ENCODE data around the gene CSE1L. TPM values are rescaled to one million over a fixed set of nuclear protein-coding genes. Genes with fewer than 3 reads are reported as not detected.
"Not testable (repeated sequence)": the region's sequence is repeated elsewhere in the genome, so short reads cannot be mapped to it uniquely, and the experiment has no call there.

CSE1L gene
- total RNA-seq, 2 experiments from 2014 or later = 68.3 to 69.8 TPM

DNA sequence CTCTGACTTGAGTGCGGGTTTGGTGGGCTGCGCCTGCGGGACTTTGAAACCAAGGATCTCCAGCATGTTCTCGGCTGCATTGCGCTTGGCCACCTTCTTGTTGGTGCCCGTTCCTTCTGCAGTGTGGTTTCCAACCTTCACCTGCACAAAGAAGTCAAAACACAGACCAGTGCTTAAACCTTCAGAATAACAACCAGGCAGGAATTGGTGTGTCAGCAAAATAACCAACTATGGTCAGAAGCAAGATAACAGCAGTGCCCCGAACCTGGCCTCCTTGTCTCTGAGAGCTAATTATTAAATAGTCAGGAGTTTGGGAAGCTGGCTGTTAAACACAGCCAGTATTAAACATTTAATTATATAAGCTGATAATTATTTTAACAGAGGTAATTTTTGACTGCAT, 73.9 kb downstream of the CSE1L start:
- POLR2A ChIA-PET = interaction anchor here (1.9 kb wide), 1 partner anchor 8 kb away, joined by 9 read pairs; no protein-coding TSS in a partner anchor
- H3K36me3 Mint-ChIP-seq = peaks cover 34% of the 10 kb centered on the region

GRCh38 chr20:49122920-49123319, 76.8 kb downstream of the CSE1L start:
- Mint-ChIP-seq H3K36me3 (peaks cover 38% of the 10 kb centered on the region), H3K9me3 (no peaks in the 10 kb centered on the region), H3K4me1 (peaks cover 2% of the 10 kb centered on the region), H3K27me3 (no peaks in the 10 kb centered on the region), H3K27ac (no peak overlapping the region), H3K4me3 (no peak overlapping the region)
- ATAC-seq (ENCODE audit: low read depth) (no peak), DNase-seq (no peak)
- POLR2A ChIA-PET = no interaction called here

More for the DNA sequence above, 73.9 kb downstream of the CSE1L start:
- ATAC-seq (ENCODE audit: low read depth) = no peak
- no peaks in the 10 kb centered on the region for H3K4me1 Mint-ChIP-seq
- DNase-seq = no peak
- no peak overlapping the region for H3K27ac Mint-ChIP-seq
- H3K27me3 Mint-ChIP-seq = no peaks in the 10 kb centered on the region
- no peak overlapping the region for H3K4me3 Mint-ChIP-seq
- H3K9me3 Mint-ChIP-seq = no peaks in the 10 kb centered on the region

GRCh38 chr20:49123982-49124381, 77.9 kb downstream of the CSE1L start:
- no peak for DNase-seq
- no peak for ATAC-seq (ENCODE audit: low read depth)
- Mint-ChIP-seq H3K36me3 (peaks cover 34% of the 10 kb centered on the region), H3K27ac (no peak overlapping the region), H3K27me3 (no peaks in the 10 kb centered on the region), H3K4me3 (no peak overlapping the region), H3K4me1 (peaks cover 2% of the 10 kb centered on the region), H3K9me3 (no peaks in the 10 kb centered on the region)
- POLR2A ChIA-PET = no interaction called here

GRCh38 chr20:49132995-49133478, 86.9 kb downstream of the CSE1L start:
- DNase-seq (no peak), ATAC-seq (ENCODE audit: low read depth) (peak; percentile 42)
- Mint-ChIP-seq H3K4me1 (peaks cover 7% of the 10 kb centered on the region), H3K4me3 (no peak overlapping the region), H3K27me3 (no peaks in the 10 kb centered on the region), H3K36me3 (peaks cover 8% of the 10 kb centered on the region), H3K9me3 (no peaks in the 10 kb centered on the region), H3K27ac (peak overlapping the region; percentile 15)
- POLR2A ChIA-PET = interaction anchor here (0.9 kb wide), 1 partner anchor 55 kb away, joined by 3 read pairs; the partner anchor contains the start of gene STAU1

- H3K4me3 Mint-ChIP-seq = no peak overlapping the region
- DNase-seq (no peak), ATAC-seq (ENCODE audit: low read depth) (no peak)
- H3K9me3 Mint-ChIP-seq = no peaks in the 10 kb centered on the region
- H3K36me3 Mint-ChIP-seq = peaks cover 7% of the 10 kb centered on the region
- peaks cover 7% of the 10 kb centered on the region for H3K4me1 Mint-ChIP-seq
- no peaks in the 10 kb centered on the region for H3K27me3 Mint-ChIP-seq
- H3K27ac Mint-ChIP-seq = peak overlapping the region; percentile 3
- POLR2A ChIA-PET = interaction anchor here (0.9 kb wide), 1 partner anchor 54 kb away, joined by 3 read pairs; the partner anchor contains the start of gene STAU1
These were observed 87.5 kb downstream of the CSE1L start for GRCh38 chr20:49133571-49133970.

GRCh38 chr20:49134797-49135196, 88.7 kb downstream of the CSE1L start:
- peaks cover 11% of the 10 kb centered on the region for H3K36me3 Mint-ChIP-seq
- POLR2A ChIA-PET; ATAC-seq (ENCODE audit: low read depth); H3K27ac Mint-ChIP-seq; H3K4me1 Mint-ChIP-seq; DNase-seq; H3K27me3 Mint-ChIP-seq; H3K9me3 Mint-ChIP-seq; H3K4me3 Mint-ChIP-seq: not testable (repeated sequence)

- no peaks in the 10 kb centered on the region for H3K9me3 Mint-ChIP-seq
- H3K27ac Mint-ChIP-seq = no peak overlapping the region
- peaks cover 9% of the 10 kb centered on the region for H3K36me3 Mint-ChIP-seq
- no peaks in the 10 kb centered on the region for H3K27me3 Mint-ChIP-seq
- ATAC-seq (ENCODE audit: low read depth) = no peak
- H3K4me1 Mint-ChIP-seq = peaks cover 5% of the 10 kb centered on the region
- no peak for DNase-seq
- POLR2A ChIA-PET = no interaction called here
- H3K4me3 Mint-ChIP-seq = no peak overlapping the region
These were observed 90.9 kb downstream of the CSE1L start for GRCh38 chr20:49136817-49137571.

- no peak for ATAC-seq (ENCODE audit: low read depth)
- Mint-ChIP-seq H3K27me3 (no peaks in the 10 kb centered on the region), H3K4me1 (peaks cover 2% of the 10 kb centered on the region), H3K27ac (no peak overlapping the region), H3K36me3 (peaks cover 16% of the 10 kb centered on the region), H3K4me3 (no peak overlapping the region), H3K9me3 (no peaks in the 10 kb centered on the region)
- DNase-seq = no peak
- POLR2A ChIA-PET = interaction anchor here (0.8 kb wide), 1 partner anchor 8 kb away, joined by 4 read pairs; no protein-coding TSS in a partner anchor
These were observed 92.3 kb downstream of the CSE1L start for GRCh38 chr20:49138431-49138830.

- Mint-ChIP-seq H3K9me3 (no peaks in the 10 kb centered on the region), H3K4me1 (peaks cover 2% of the 10 kb centered on the region), H3K27me3 (no peaks in the 10 kb centered on the region), H3K36me3 (peaks cover 21% of the 10 kb centered on the region), H3K4me3 (no peak overlapping the region), H3K27ac (peak overlapping the region; percentile 20)
- ATAC-seq (ENCODE audit: low read depth) = no peak
- POLR2A ChIA-PET = no interaction called here
- DNase-seq = no peak
These were observed 94.3 kb downstream of the CSE1L start for GRCh38 chr20:49140411-49140810.

DNA sequence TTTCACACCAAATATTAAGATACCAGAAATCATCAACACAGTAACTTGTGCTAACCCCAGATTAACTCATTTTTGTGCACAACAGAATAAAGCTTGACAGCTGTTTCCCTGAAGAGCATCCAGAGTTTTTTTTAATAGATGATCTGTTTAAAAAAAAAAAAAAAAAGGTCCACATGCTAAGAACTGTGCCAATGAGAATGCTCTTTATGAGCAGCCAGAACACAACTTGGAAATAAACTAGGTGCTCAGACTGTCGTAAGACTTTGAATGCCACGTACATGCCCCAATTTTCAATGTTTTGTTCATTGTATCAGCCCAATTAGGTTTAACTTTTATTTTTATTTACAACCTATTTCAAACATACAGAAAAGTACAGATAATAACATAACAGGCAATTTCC, 94.7 kb downstream of the CSE1L start:
- peaks cover 21% of the 10 kb centered on the region for H3K36me3 Mint-ChIP-seq
- no peaks in the 10 kb centered on the region for H3K27me3 Mint-ChIP-seq
- peaks cover 2% of the 10 kb centered on the region for H3K4me1 Mint-ChIP-seq
- ATAC-seq (ENCODE audit: low read depth) (no peak), DNase-seq (no peak)
- H3K9me3 Mint-ChIP-seq = no peaks in the 10 kb centered on the region
- no peak overlapping the region for H3K27ac Mint-ChIP-seq
- POLR2A ChIA-PET = no interaction called here
- H3K4me3 Mint-ChIP-seq = no peak overlapping the region

Other genes starting within 250 kb of the CSE1L start
- 100 to 1,000 TPM; 142 to 147 TPM for gene PREX1, start 218.3 kb upstream of the CSE1L start, total RNA-seq
- 10 to 100 TPM; 19.8 to 20.6 TPM for gene ARFGEF2, start 124.6 kb upstream of the CSE1L start, total RNA-seq
- 10 to 100 TPM; 52.5 to 54.2 TPM for gene STAU1, start 142.0 kb downstream of the CSE1L start, total RNA-seq
- 10 to 100 TPM; 46.1 to 47.6 TPM for gene DDX27, start 173.1 kb downstream of the CSE1L start, total RNA-seq
- gene ZNFX1, start 231.7 kb downstream of the CSE1L start, total RNA-seq = 10 to 100 TPM; 64.2 to 66.6 TPM